Smooth muscle cell (in vitro differentiated cells): Measurements from ENCODE around the gene GRPEL2. TPM values are rescaled to one million over a fixed set of nuclear protein-coding genes. Genes with fewer than 3 reads are reported as not detected.
A peak's percentile ranks its signal among the peaks of the same experiment; 100 is the strongest.

Source experiments
- DNase-seq: peaks from one replicate; lab custom pipeline; 2025; ENCODE audit not compliant: unreplicated experiment; lab: John Stamatoyannopoulos, UW
- H2AFZ ChIP-seq: fragments of 200-600 bp; sonication (generic); 2 replicates; pipeline ENCODE4 v1.6.0; 2016; ENCODE audit warnings: antibody characterized with exemption, low read depth, mild to moderate bottlenecking
- H3F3A ChIP-seq: fragments of 200-600 bp; sonication (generic); 2 replicates; pipeline ENCODE4 v1.6.0; 2017; ENCODE audit warnings: antibody characterized with exemption, low read depth
- H3K27ac ChIP-seq: fragments of 200-600 bp; sonication (generic); 2 replicates; pipeline ENCODE4 v1.5.1; 2016; ENCODE audit warnings: low read depth, mild to moderate bottlenecking
- H3K27me3 ChIP-seq: fragments of 200-600 bp; sonication (generic); 2 replicates; pipeline ENCODE4 v1.6.1; 2016; ENCODE audit warnings: low read depth, mild to moderate bottlenecking
- H3K36me3 ChIP-seq: fragments of 200-600 bp; sonication (generic); 2 replicates; pipeline ENCODE4 v1.5.1; 2016; ENCODE audit warnings: low read depth
- H3K4me1 ChIP-seq: fragments of 200-600 bp; sonication (generic); 2 replicates; pipeline ENCODE4 v1.5.1; 2016; ENCODE audit warnings: low read depth
- H3K4me2 ChIP-seq: fragments of 200-600 bp; sonication (generic); 2 replicates; pipeline ENCODE4 v1.6.0; 2016; ENCODE audit warnings: mild to moderate bottlenecking
- H3K4me3 ChIP-seq: fragments of 200-600 bp; sonication (generic); 2 replicates; pipeline ENCODE4 v1.5.1; 2016; ENCODE audit warnings: mild to moderate bottlenecking
- H3K79me2 ChIP-seq: fragments of 200-600 bp; sonication (generic); 2 replicates; pipeline ENCODE4 v1.6.0; 2016; ENCODE audit warnings: low read depth, mild to moderate bottlenecking
- H3K9ac ChIP-seq: fragments of 200-600 bp; sonication (generic); 2 replicates; pipeline ENCODE4 v1.6.0; 2016; ENCODE audit warnings: low read depth
- H3K9me3 ChIP-seq: fragments of 200-600 bp; sonication (generic); replicated peaks from 2 replicates; pipeline ENCODE4 v1.5.1; 2016; ENCODE audit warnings: low read depth
- H4K20me1 ChIP-seq: fragments of 200-600 bp; sonication (generic); 2 replicates; pipeline ENCODE4 v1.6.0; 2016; ENCODE audit warnings: low read depth
- CTCF ChIP-seq: fragments of 200-600 bp; sonication (generic); IDR thresholded peaks from 2 replicates; pipeline ENCODE4 v1.5.1; 2017; ENCODE audit warnings: borderline replicate concordance, mild to moderate bottlenecking, antibody characterized with exemption; ENCODE audit not compliant: insufficient read depth, poor library complexity, severe bottlenecking
- WGBS: methylation state at CpG from one replicate; pipeline ENCODE4 v1.1.7; 2016; ENCODE audit warnings: low lambda C conversion rate; 5-methylcytosine and 5-hydroxymethylcytosine counted together
- polyA plus RNA-seq: library from polyadenylated mRNA; unstranded; fragments of >200 nt; fragmentation: Nextera tagmentation; extraction: Ambion mirVana; gene quantifications from 2 replicates; pipeline ENCODE4 v1.2.1, GENCODE V29; 2016
- total RNA-seq: library from RNA; depleted of rRNA; stranded (reverse); fragments of >200 nt; gene quantifications from 2 replicates; pipeline ENCODE4 v1.2.3, GENCODE V29; 2014

The GRPEL2 gene
- 13.0 and 21.7 TPM in 2 replicates for total RNA-seq
- 4.6 and 5.2 TPM in 2 replicates for polyA plus RNA-seq

DNA sequence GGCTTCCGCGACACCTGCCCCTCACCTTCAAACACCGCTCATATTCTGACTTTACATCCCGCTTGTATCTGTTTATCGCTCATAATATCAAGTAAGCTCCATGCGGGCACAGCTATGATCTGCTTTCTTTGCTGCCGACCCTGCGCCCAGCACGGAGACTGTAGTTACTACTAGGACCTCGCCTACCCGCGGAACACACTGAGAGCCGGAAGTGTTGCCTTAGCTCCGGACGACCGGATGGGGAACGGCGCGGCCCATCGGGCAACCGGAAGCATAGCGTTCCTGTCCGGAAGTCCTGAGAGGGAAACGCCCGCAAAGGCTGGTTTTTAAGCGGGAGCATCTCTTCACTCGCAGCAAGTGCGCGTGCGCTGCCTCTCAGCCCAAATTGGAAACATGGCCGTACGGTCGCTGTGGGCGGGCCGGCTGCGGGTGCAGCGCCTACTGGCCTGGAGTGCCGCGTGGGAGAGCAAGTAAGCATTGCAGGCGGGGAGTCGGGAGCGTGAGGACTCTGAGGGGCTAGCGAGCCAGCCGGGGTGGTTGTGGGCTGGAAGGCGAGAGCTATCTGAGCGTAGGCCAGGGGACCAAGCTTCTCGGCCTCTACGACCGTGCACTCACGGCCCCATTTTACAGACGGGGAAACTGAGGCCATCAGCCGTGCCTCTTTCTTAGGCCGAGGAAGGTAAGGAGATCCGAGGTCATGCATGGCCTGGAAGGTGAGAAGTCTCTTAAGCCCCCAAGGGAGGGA lies at the start of gene GRPEL2:
TSS of gene GRPEL2 (plus strand) at position 353 of the 745 bp plus-strand sequence. CDS start at position 394, 41 bp downstream.
- Histone ChIP-seq H3K9ac (peak within 1 kb of the TSS; percentile 50), H3K4me3 (peak within 1 kb of the TSS; percentile 71), H3K9me3 (no peaks in the 10 kb centered on the region), H3K4me1 (peaks cover 11% of the 10 kb centered on the region), H3K79me2 (peaks cover 26% of the 10 kb centered on the region), H3K27ac (peak within 1 kb of the TSS; percentile 31), H4K20me1 (no peaks in the 10 kb centered on the region), H3K27me3 (peaks cover 8% of the 10 kb centered on the region), H3K36me3 (peaks cover 3% of the 10 kb centered on the region), H2AFZ (peak within 1 kb of the TSS; percentile 96), H3K4me2 (peak within 1 kb of the TSS; percentile 93), H3F3A (peaks cover 4% of the 10 kb centered on the region)
- no peak for TF ChIP-seq CTCF
- WGBS: under 1% methylated on average over 54 of the region's 54 CpGs
- DNase-seq: peak; percentile 76

DNA sequence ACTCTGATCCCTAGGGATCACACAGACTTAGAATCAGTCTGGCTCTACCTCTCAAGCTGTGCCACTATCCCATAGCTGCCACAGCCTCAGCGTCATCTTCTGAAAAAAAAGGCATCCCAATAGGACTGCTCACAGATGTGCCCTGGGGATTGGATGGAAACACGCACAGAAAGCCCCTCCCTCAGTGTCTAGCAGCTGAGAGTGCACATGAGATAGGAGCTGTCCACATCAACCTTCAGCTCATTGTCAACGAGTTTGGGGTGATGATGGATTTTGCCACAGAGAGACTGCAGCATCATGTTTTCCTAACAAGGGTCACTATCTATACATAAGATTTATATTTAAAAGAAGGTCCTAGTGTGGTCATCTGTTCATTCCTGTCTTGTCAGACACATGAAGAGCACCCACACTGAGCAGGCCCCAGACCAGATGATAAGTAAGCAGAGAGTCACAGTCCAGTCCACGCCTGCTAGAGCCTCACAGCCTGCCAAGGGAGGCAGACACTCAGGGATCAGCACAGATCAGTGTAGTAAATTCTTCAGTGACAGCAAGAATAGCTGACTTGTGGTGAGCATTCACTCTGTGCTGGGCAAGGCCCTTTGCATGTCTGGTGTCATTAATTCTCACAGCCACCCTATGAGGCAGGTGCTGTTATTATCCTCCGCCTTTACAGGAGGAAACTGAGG lies 47.8 kb upstream of the GRPEL2 start:
- Histone ChIP-seq H3K79me2 (no peaks in the 10 kb centered on the region), H4K20me1 (no peaks in the 10 kb centered on the region), H3K4me3 (no peak overlapping the region), H3K4me1 (no peaks in the 10 kb centered on the region), H3K27me3 (no peaks in the 10 kb centered on the region), H3K4me2 (no peak overlapping the region), H3K36me3 (no peaks in the 10 kb centered on the region), H3K27ac (peak overlapping the region; percentile 69), H3F3A (peaks cover 10% of the 10 kb centered on the region), H3K9ac (no peak overlapping the region), H2AFZ (no peak overlapping the region), H3K9me3 (no peaks in the 10 kb centered on the region)
- DNase-seq: no peak
- no peak for TF ChIP-seq CTCF
- WGBS: 34% methylated on average over 5 of the region's 5 CpGs

DNA sequence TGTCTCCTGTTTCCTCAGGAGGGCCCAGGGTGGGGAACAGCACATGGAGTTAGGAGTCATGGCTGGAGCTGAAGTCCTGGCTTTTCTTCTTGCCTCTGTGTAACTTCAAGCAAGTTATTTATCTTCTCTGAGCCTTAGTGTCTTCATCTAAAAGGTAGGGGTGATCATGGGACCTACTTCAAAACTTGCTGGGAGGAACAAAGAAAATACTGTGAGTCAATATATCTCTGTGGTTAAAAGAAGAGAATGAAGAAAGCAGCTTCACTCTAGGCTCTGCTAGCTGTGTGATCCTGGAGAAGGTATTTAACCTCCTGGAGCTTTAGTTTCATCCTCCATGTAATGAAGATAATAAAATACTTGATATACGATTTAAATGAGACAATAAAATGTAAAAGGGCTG lies 47.1 kb upstream of the GRPEL2 start:
- WGBS: 62% methylated on average over 1 of the region's 1 CpG
- DNase-seq: no peak
- Histone ChIP-seq H3F3A (peaks cover 10% of the 10 kb centered on the region), H3K4me2 (no peak overlapping the region), H3K4me1 (no peaks in the 10 kb centered on the region), H3K4me3 (no peak overlapping the region), H3K9ac (no peak overlapping the region), H4K20me1 (no peaks in the 10 kb centered on the region), H2AFZ (no peak overlapping the region), H3K79me2 (no peaks in the 10 kb centered on the region), H3K27me3 (no peaks in the 10 kb centered on the region), H3K36me3 (no peaks in the 10 kb centered on the region), H3K27ac (peak overlapping the region; percentile 69), H3K9me3 (no peaks in the 10 kb centered on the region)
- no peak for TF ChIP-seq CTCF
